Loucy (cell line): ENCODE data around the gene C5orf15.

Source experiments
- H2AFZ ChIP-seq: fragments of 200-600 bp; sonication (generic); 2 replicates; pipeline ENCODE4 v1.6.0; 2016; ENCODE audit warnings: antibody characterized with exemption, mild to moderate bottlenecking, low read length, moderate library complexity
- H3F3A ChIP-seq: fragments of 200-600 bp; 2 replicates; pipeline ENCODE4 v1.6.0; 2016; ENCODE audit warnings: antibody characterized with exemption, low read depth, mild to moderate bottlenecking
- H3K27me3 ChIP-seq: fragments of 200-600 bp; sonication (generic); 2 replicates; pipeline ENCODE4 v1.6.1; 2014; ENCODE audit warnings: low read length, mild to moderate bottlenecking; ENCODE audit not compliant: insufficient read depth, poor library complexity, severe bottlenecking
- H3K36me3 ChIP-seq: fragments of 200-600 bp; sonication (generic); 2 replicates; pipeline ENCODE4 v1.6.1; 2016; ENCODE audit warnings: low read length; ENCODE audit not compliant: insufficient read depth
- H3K4me1 ChIP-seq: fragments of 200-600 bp; sonication (generic); 2 replicates; pipeline ENCODE4 v1.5.1; 2014; ENCODE audit warnings: low read length, mild to moderate bottlenecking; ENCODE audit not compliant: insufficient read depth, poor library complexity, severe bottlenecking
- H3K4me2 ChIP-seq: fragments of 200-600 bp; sonication (generic); 2 replicates; pipeline ENCODE4 v1.6.0; 2014; ENCODE audit warnings: antibody characterized with exemption, low read length, low read depth, mild to moderate bottlenecking; ENCODE audit not compliant: poor library complexity, severe bottlenecking
- H3K4me3 ChIP-seq: fragments of 200-600 bp; sonication (generic); 2 replicates; pipeline ENCODE4 v1.5.1; 2014; ENCODE audit warnings: low read length, mild to moderate bottlenecking, mixed read lengths; ENCODE audit not compliant: poor library complexity, severe bottlenecking
- H3K79me2 ChIP-seq: fragments of 200-600 bp; sonication (generic); 2 replicates; pipeline ENCODE4 v1.6.1; 2014; ENCODE audit warnings: low read length; ENCODE audit not compliant: insufficient read depth
- H3K9ac ChIP-seq: fragments of 200-600 bp; sonication (generic); 2 replicates; pipeline ENCODE4 v1.6.0; 2014; ENCODE audit warnings: mild to moderate bottlenecking, low read depth, low read length, moderate library complexity; ENCODE audit not compliant: poor library complexity, severe bottlenecking
- H3K9me2 ChIP-seq: fragments of 200-600 bp; sonication (generic); replicated peaks from 2 replicates; pipeline ENCODE4 v1.6.1; 2016; ENCODE audit warnings: low read depth, low read length, mixed read lengths
- H3K9me3 ChIP-seq: fragments of 200-600 bp; sonication (generic); 2 replicates; pipeline ENCODE4 v1.6.1; 2014; ENCODE audit warnings: mild to moderate bottlenecking, antibody characterized with exemption, low read length, low read depth; ENCODE audit not compliant: insufficient read depth
- H4K20me1 ChIP-seq: fragments of 200-600 bp; sonication (generic); 2 replicates; pipeline ENCODE4 v1.6.0; 2014; ENCODE audit warnings: antibody characterized with exemption, low read length, mild to moderate bottlenecking; ENCODE audit not compliant: insufficient read depth, poor library complexity, severe bottlenecking
- CTCF ChIP-seq: fragments of 200-600 bp; sonication (generic); conservative IDR thresholded peaks from 2 replicates; pipeline ENCODE4 v1.5.1; 2014; ENCODE audit warnings: mild to moderate bottlenecking, antibody characterized with exemption, low read length
- EZH2phosphoT487 ChIP-seq: fragments of 200-600 bp; IDR thresholded peaks from 2 replicates; pipeline ENCODE4 v1.6.1; 2018; ENCODE audit warnings: antibody characterized with exemption, mild to moderate bottlenecking, moderate library complexity, borderline replicate concordance

Gene C5orf15

GRCh38 chr5:133994990-133995333 lies 26.5 kb upstream of the C5orf15 start:
- H3K9me2 ChIP-seq, result no peaks in the 10 kb centered on the region
- no peaks in the 10 kb centered on the region for H3K9me3 ChIP-seq
- H3K4me1 ChIP-seq, result peaks cover 3% of the 10 kb centered on the region
- H4K20me1 ChIP-seq, result peaks cover 42% of the 10 kb centered on the region
- no peak overlapping the region for H2AFZ ChIP-seq
- no peak overlapping the region for H3K9ac ChIP-seq
- peaks cover 77% of the 10 kb centered on the region for H3K79me2 ChIP-seq
- no peaks in the 10 kb centered on the region for H3K27me3 ChIP-seq
- H3F3A ChIP-seq, result no peaks in the 10 kb centered on the region
- H3K4me3 ChIP-seq, result no peak overlapping the region
- TF ChIP-seq EZH2phosphoT487 (no peak), CTCF (no peak)
- H3K4me2 ChIP-seq, result peak overlapping the region; percentile 31
- peaks cover 16% of the 10 kb centered on the region; the same call in 1 of the 2 replicates for H3K36me3 ChIP-seq

- no peaks in the 10 kb centered on the region for H3K9me3 ChIP-seq
- no peaks in the 10 kb centered on the region for H3K9me2 ChIP-seq
- no peak for TF ChIP-seq CTCF
- no peak for TF ChIP-seq EZH2phosphoT487
- H3K36me3 ChIP-seq, result peaks cover 20% of the 10 kb centered on the region; the same call in 1 of the 2 replicates
- H4K20me1 ChIP-seq, result peaks cover 38% of the 10 kb centered on the region
- H3K4me2 ChIP-seq, result no peak overlapping the region
- H2AFZ ChIP-seq, result no peak overlapping the region
- H3F3A ChIP-seq, result no peaks in the 10 kb centered on the region
- H3K79me2 ChIP-seq, result peaks cover 72% of the 10 kb centered on the region
- no peak overlapping the region for H3K9ac ChIP-seq
- H3K4me3 ChIP-seq, result no peak overlapping the region
- no peaks in the 10 kb centered on the region for H3K27me3 ChIP-seq
- H3K4me1 ChIP-seq, result peaks cover 3% of the 10 kb centered on the region
These were observed 26.0 kb upstream of the C5orf15 start for GRCh38 chr5:133994297-133994989.

DNA sequence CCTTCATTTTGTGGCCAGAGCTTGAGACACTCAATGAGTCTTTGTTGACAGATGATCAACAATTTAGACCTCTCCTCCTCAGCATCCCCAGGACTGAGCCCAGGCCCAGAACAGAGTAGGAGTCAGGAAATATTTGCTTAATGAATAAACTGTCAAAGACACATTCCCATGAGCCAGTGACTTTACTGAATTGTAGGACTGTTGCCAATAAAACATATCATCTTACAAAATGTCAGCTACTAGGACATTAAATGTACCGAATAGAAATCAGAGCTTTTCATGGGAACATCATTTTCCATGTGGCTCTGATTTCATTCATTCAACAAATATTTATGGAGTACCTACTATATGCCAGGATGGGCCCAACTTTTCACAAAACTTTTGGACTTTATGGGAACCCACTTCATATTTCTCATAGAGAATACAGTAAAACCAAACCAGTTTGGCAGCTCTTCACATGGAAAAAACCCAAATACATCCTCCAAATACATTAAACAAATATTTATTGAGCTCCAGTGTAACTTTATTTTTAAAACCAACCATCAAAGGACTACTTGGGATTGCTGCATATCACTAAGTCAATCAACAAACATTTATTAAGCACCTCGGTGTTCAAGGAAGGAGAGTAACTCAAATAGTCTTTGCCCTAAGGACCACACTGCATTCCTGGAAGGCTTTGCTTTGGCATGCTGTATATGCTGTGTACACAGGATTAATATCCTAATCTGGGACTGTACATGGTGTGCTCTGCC lies 24.9 kb upstream of the C5orf15 start:
- Histone ChIP-seq H3F3A (no peaks in the 10 kb centered on the region), H3K9me2 (no peaks in the 10 kb centered on the region), H3K27me3 (no peaks in the 10 kb centered on the region), H3K4me3 (no peak overlapping the region), H3K79me2 (peaks cover 63% of the 10 kb centered on the region), H4K20me1 (peaks cover 34% of the 10 kb centered on the region), H3K9me3 (no peaks in the 10 kb centered on the region), H2AFZ (no peak overlapping the region), H3K36me3 (peaks cover 27% of the 10 kb centered on the region; the same call in 1 of the 2 replicates), H3K4me1 (peaks cover 3% of the 10 kb centered on the region), H3K4me2 (no peak overlapping the region), H3K9ac (no peak overlapping the region)
- TF ChIP-seq EZH2phosphoT487 (no peak), CTCF (no peak)
